Activated naive CD4-positive, alpha-beta T cell treated with Interleukin-2 at 50 U/mL for 16 hours (primary cell): ENCODE data around the gene ADGRB3.

Source experiments
- DNase-seq: peaks from one replicate; pipeline ENCODE4 v3.0.0-alpha.2; 2020

The ADGRB3 gene

GRCh38 chr6:68634726-68635411 is at the start of gene ADGRB3:
Gene ADGRB3, plus strand, starts transcription at chr6:68635282. Its CDS starts 3,394 bp downstream, at chr6:68638676.
- DNase-seq: peak; percentile 15

- no peak for DNase-seq
Measured at GRCh38 chr6:68593558-68593957, 41.5 kb upstream of the ADGRB3 start.

GRCh38 chr6:68597642-68598041 is 37.4 kb upstream of the ADGRB3 start:
- DNase-seq: no peak

- no peak for DNase-seq
Measured at GRCh38 chr6:68615938-68616337, 19.1 kb upstream of the ADGRB3 start.

GRCh38 chr6:68625998-68626397 is 9.1 kb upstream of the ADGRB3 start:
- DNase-seq: no peak

- DNase-seq: no peak
Measured at GRCh38 chr6:68628161-68628560, 6.9 kb upstream of the ADGRB3 start.

- no peak for DNase-seq
Measured at GRCh38 chr6:68632734-68633133, 2.3 kb upstream of the ADGRB3 start.

- DNase-seq: no peak
Measured at GRCh38 chr6:68633281-68633971, 1.7 kb upstream of the ADGRB3 start.

GRCh38 chr6:68633972-68634725 is 933 bp upstream of the ADGRB3 start:
- DNase-seq: no peak

GRCh38 chr6:68635412-68635705 is 277 bp downstream of the ADGRB3 start:
- no peak for DNase-seq

GRCh38 chr6:68635706-68636513 is 828 bp downstream of the ADGRB3 start:
- no peak for DNase-seq

- no peak for DNase-seq
Measured at GRCh38 chr6:68636666-68637065, 1.6 kb downstream of the ADGRB3 start.

GRCh38 chr6:68637071-68637470 is 2.0 kb downstream of the ADGRB3 start:
- no peak for DNase-seq

- no peak for DNase-seq
Measured at GRCh38 chr6:68637782-68638181, 2.7 kb downstream of the ADGRB3 start.

- no peak for DNase-seq
Measured at GRCh38 chr6:68638230-68638900, 3.3 kb downstream of the ADGRB3 start.

- no peak for DNase-seq
Measured at GRCh38 chr6:68639211-68639610, 4.1 kb downstream of the ADGRB3 start.

GRCh38 chr6:68639826-68640490 is 4.9 kb downstream of the ADGRB3 start:
- DNase-seq: no peak

- DNase-seq: no peak
Measured at GRCh38 chr6:68640491-68640835, 5.4 kb downstream of the ADGRB3 start.

- DNase-seq: no peak
Measured at GRCh38 chr6:68641172-68641571, 6.1 kb downstream of the ADGRB3 start.

- DNase-seq: no peak
Measured at GRCh38 chr6:68642081-68642480, 7.0 kb downstream of the ADGRB3 start.

- DNase-seq: no peak
Measured at GRCh38 chr6:68642977-68643376, 7.9 kb downstream of the ADGRB3 start.

- DNase-seq: no peak
Measured at GRCh38 chr6:68649669-68650068, 14.6 kb downstream of the ADGRB3 start.
